Naive B cell (primary cell): ENCODE data around the gene PIK3R1. TPM values are rescaled to one million over a fixed set of nuclear protein-coding genes. Genes with fewer than 3 reads are reported as not detected.

Experiments used
- ATAC-seq, 2 donors: fragments of 150-1000 bp; cut with Tn5 transposase; 2 replicates each; pipeline ENCODE4 v1.10.0; 2021; ENCODE audit warnings: low read depth in 2 of 2, mild to moderate bottlenecking in 2 of 2, moderate library complexity in 2 of 2
- DNase-seq: peaks from one replicate; pipeline ENCODE4 v3.0.0; 2022
- H3K27ac Mint-ChIP-seq, 6 donors: one replicate each; pipeline ENCODE4 v1.8.0; 2020 to 2022; ENCODE audit warnings: mild to moderate bottlenecking in 6 of 6, mixed read lengths in 6 of 6, moderate library complexity in 5 of 6, inconsistent platforms in 2 of 6
- H3K27me3 Mint-ChIP-seq, 3 donors: one replicate each; pipeline ENCODE4 v1.8.0; 2021 to 2022; ENCODE audit warnings: mixed read lengths in 3 of 3, mild to moderate bottlenecking in 1 of 3
- H3K36me3 Mint-ChIP-seq, 2 donors: one replicate each; pipeline ENCODE4 v1.8.0; 2020 to 2022; ENCODE audit warnings: mixed read lengths in 2 of 2, inconsistent platforms in 1 of 2, mild to moderate bottlenecking in 1 of 2
- H3K4me1 Mint-ChIP-seq, 3 donors: one replicate each; pipeline ENCODE4 v1.8.0; 2020 to 2022; ENCODE audit warnings: mixed read lengths in 3 of 3, inconsistent platforms in 1 of 3, mild to moderate bottlenecking in 1 of 3, moderate library complexity in 1 of 3
- H3K4me3 Mint-ChIP-seq, 8 donors: one replicate each; pipeline ENCODE4 v1.8.0; 2020 to 2022; ENCODE audit warnings: mild to moderate bottlenecking in 8 of 8, mixed read lengths in 8 of 8, moderate library complexity in 8 of 8, inconsistent platforms in 2 of 8
- H3K9me3 Mint-ChIP-seq, 7 donors: one replicate each; pipeline ENCODE4 v1.8.0; 2020 to 2022; ENCODE audit warnings: mixed read lengths in 7 of 7, mild to moderate bottlenecking in 5 of 7, inconsistent platforms in 2 of 7, moderate library complexity in 1 of 7
- polyA plus RNA-seq, 6 donors: library from polyadenylated mRNA; unstranded; fragments of 300-500 nt; fragmentation: Illumina TruSeq; gene quantifications; one replicate each; pipeline ENCODE4 v1.2.3, GENCODE V29; 2021; ENCODE audit warnings: low read depth in 6 of 6

PIK3R1 gene
- polyA plus RNA-seq, 6 donors from 2014 or later: 31.2 to 49.2 (median 39.3) TPM

- H3K9me3 Mint-ChIP-seq: no peaks in the 10 kb centered on the region
- ATAC-seq: no peak
- H3K27me3 Mint-ChIP-seq: no peaks in the 10 kb centered on the region
- H3K36me3 Mint-ChIP-seq: peaks cover 26 to 28% of the 10 kb centered on the region in 2 donors
- H3K27ac Mint-ChIP-seq: peak overlapping the region in 3 of 6 donors; percentile 32 to 81 (median 49)
- no peak for DNase-seq
- no peak overlapping the region for H3K4me3 Mint-ChIP-seq
- peaks cover 20 to 25% (median 20%) of the 10 kb centered on the region in 3 donors for H3K4me1 Mint-ChIP-seq
Measured at GRCh38 chr5:68274847-68275651, 59.5 kb downstream of the PIK3R1 start.

- peaks cover 5 to 20% (median 16%) of the 10 kb centered on the region in 3 donors for H3K4me1 Mint-ChIP-seq
Measured at GRCh38 chr5:68276740-68277139, 61.2 kb downstream of the PIK3R1 start.

GRCh38 chr5:68277431-68277830 lies 61.9 kb downstream of the PIK3R1 start:
- Mint-ChIP-seq H3K27ac (peak overlapping the region in 3 of 6 donors; percentile 9 to 74 (median 58)), H3K36me3 (peaks cover 34 to 44% of the 10 kb centered on the region in 2 donors), H3K27me3 (no peaks in the 10 kb centered on the region), H3K9me3 (no peaks in the 10 kb centered on the region), H3K4me1 (peaks cover 5 to 18% (median 15%) of the 10 kb centered on the region in 3 donors), H3K4me3 (no peak overlapping the region)
- ATAC-seq (no peak), DNase-seq (no peak)

More at GRCh38 chr5:68276740-68277139, 61.2 kb downstream of the PIK3R1 start:
- H3K27me3 Mint-ChIP-seq: no peaks in the 10 kb centered on the region
- no peak for DNase-seq
- no peak overlapping the region for H3K4me3 Mint-ChIP-seq
- H3K27ac Mint-ChIP-seq: peak overlapping the region in 1 of 6 donors; percentile 30
- H3K36me3 Mint-ChIP-seq: peaks cover 29 to 38% of the 10 kb centered on the region in 2 donors
- H3K9me3 Mint-ChIP-seq: no peaks in the 10 kb centered on the region
- ATAC-seq: no peak

- Mint-ChIP-seq H3K4me1 (peaks cover 12 to 15% (median 13%) of the 10 kb centered on the region in 3 donors), H3K4me3 (no peak overlapping the region), H3K27ac (peak overlapping the region in 1 of 6 donors; percentile 20), H3K27me3 (no peaks in the 10 kb centered on the region), H3K36me3 (peaks cover 24 to 30% of the 10 kb centered on the region in 2 donors), H3K9me3 (no peaks in the 10 kb centered on the region)
- ATAC-seq (no peak), DNase-seq (no peak)
Measured at GRCh38 chr5:68279984-68280383, 64.4 kb downstream of the PIK3R1 start.

DNA sequence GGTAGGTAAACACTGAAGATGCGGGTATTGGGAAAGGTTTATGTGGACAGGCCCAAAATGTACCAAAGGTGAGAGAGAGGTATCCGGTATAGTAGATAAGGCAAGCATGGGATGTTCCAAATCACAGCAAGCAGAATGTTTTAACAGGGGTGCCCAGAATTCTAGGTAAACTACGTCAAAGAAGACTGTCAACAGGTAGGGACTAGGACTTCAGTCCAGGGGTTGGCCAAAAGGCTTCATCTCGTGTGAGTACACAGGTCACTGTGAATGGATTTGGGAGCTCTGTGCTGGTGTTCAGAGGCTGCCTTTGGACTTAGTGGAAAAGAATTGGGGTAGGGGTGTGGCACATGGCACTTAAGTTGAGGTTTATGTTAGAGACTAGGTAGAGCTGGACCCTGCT lies 66.4 kb downstream of the PIK3R1 start:
- DNase-seq (no peak), ATAC-seq (no peak)
- Mint-ChIP-seq H3K4me1 (peaks cover 27 to 30% (median 29%) of the 10 kb centered on the region in 3 donors), H3K36me3 (peaks cover 19 to 23% of the 10 kb centered on the region in 2 donors), H3K9me3 (no peaks in the 10 kb centered on the region), H3K27me3 (no peaks in the 10 kb centered on the region), H3K4me3 (no peak overlapping the region), H3K27ac (peak overlapping the region; percentile 16 to 93 (median 59))

DNA sequence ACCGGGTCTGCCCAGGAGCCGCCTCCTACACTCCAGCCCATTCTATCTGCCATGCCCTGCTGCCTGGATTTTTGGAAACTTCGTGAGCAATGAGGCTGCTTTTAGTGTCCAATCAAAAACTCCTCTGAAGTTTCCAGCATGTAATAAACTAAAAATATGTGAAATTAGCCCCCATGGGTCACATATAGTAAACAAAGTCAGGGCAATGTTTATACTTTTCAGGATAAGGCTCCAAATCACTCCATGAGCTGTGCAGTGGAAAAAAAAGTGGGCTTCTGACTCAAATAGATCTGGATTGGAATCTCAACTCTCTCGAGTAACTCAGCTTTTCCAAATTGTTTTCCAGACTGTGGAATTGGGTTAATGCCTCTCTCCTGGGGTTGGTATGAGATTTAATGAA lies 68.2 kb downstream of the PIK3R1 start:
- peaks cover 8 to 21% of the 10 kb centered on the region in 2 donors for H3K36me3 Mint-ChIP-seq
- H3K27ac Mint-ChIP-seq: peak overlapping the region in 4 of 6 donors; percentile 59 to 79 (median 77)
- no peak for DNase-seq
- ATAC-seq: no peak
- H3K4me1 Mint-ChIP-seq: peaks cover 30 to 44% (median 39%) of the 10 kb centered on the region in 3 donors
- no peak overlapping the region for H3K4me3 Mint-ChIP-seq
- H3K27me3 Mint-ChIP-seq: no peaks in the 10 kb centered on the region
- H3K9me3 Mint-ChIP-seq: no peaks in the 10 kb centered on the region

- peak overlapping the region in 3 of 8 donors; percentile 2 to 90 (median 45) for H3K4me3 Mint-ChIP-seq
- peak; percentile 49 to 68 for ATAC-seq
Measured at GRCh38 chr5:68285075-68285840, 69.7 kb downstream of the PIK3R1 start.

GRCh38 chr5:68285851-68286611 lies 70.5 kb downstream of the PIK3R1 start:
- peaks cover 36 to 53% (median 41%) of the 10 kb centered on the region in 3 donors for H3K4me1 Mint-ChIP-seq
- no peaks in the 10 kb centered on the region for H3K9me3 Mint-ChIP-seq
- DNase-seq (peak; percentile 49), ATAC-seq (no peak)
- peaks cover 8 to 12% of the 10 kb centered on the region in 2 donors for H3K36me3 Mint-ChIP-seq
- no peaks in the 10 kb centered on the region for H3K27me3 Mint-ChIP-seq
- peak overlapping the region in 5 of 6 donors; percentile 15 to 92 (median 69) for H3K27ac Mint-ChIP-seq
- H3K4me3 Mint-ChIP-seq: peak overlapping the region in 3 of 8 donors; percentile 32 to 90 (median 45)

More at GRCh38 chr5:68285075-68285840, 69.7 kb downstream of the PIK3R1 start:
- H3K36me3 Mint-ChIP-seq: peaks cover 8 to 15% of the 10 kb centered on the region in 2 donors
- H3K4me1 Mint-ChIP-seq: peaks cover 34 to 50% (median 41%) of the 10 kb centered on the region in 3 donors
- peak overlapping the region; percentile 15 to 92 (median 65) for H3K27ac Mint-ChIP-seq
- H3K9me3 Mint-ChIP-seq: no peaks in the 10 kb centered on the region
- DNase-seq: peak; percentile 12
- no peaks in the 10 kb centered on the region for H3K27me3 Mint-ChIP-seq

- H3K27ac Mint-ChIP-seq: peak overlapping the region in 1 of 6 donors; percentile 92
- peaks cover 7 to 8% of the 10 kb centered on the region in 2 donors for H3K36me3 Mint-ChIP-seq
- H3K4me1 Mint-ChIP-seq: peaks cover 37 to 53% (median 41%) of the 10 kb centered on the region in 3 donors
- DNase-seq (no peak), ATAC-seq (no peak)
- H3K27me3 Mint-ChIP-seq: no peaks in the 10 kb centered on the region
- no peaks in the 10 kb centered on the region for H3K9me3 Mint-ChIP-seq
- peak overlapping the region in 3 of 8 donors; percentile 32 to 94 (median 90) for H3K4me3 Mint-ChIP-seq
Measured at GRCh38 chr5:68286612-68286912, 71.0 kb downstream of the PIK3R1 start.

- Mint-ChIP-seq H3K9me3 (no peaks in the 10 kb centered on the region), H3K27me3 (no peaks in the 10 kb centered on the region), H3K36me3 (peaks cover 5 to 6% of the 10 kb centered on the region in 2 donors), H3K4me1 (peaks cover 37 to 53% (median 41%) of the 10 kb centered on the region in 3 donors), H3K27ac (peak overlapping the region in 5 of 6 donors; percentile 67 to 94 (median 82)), H3K4me3 (peak overlapping the region; percentile 85 to 98 (median 92))
- DNase-seq: peak; percentile 11
- no peak for ATAC-seq
Measured at GRCh38 chr5:68287631-68287975, 72.0 kb downstream of the PIK3R1 start.

DNA sequence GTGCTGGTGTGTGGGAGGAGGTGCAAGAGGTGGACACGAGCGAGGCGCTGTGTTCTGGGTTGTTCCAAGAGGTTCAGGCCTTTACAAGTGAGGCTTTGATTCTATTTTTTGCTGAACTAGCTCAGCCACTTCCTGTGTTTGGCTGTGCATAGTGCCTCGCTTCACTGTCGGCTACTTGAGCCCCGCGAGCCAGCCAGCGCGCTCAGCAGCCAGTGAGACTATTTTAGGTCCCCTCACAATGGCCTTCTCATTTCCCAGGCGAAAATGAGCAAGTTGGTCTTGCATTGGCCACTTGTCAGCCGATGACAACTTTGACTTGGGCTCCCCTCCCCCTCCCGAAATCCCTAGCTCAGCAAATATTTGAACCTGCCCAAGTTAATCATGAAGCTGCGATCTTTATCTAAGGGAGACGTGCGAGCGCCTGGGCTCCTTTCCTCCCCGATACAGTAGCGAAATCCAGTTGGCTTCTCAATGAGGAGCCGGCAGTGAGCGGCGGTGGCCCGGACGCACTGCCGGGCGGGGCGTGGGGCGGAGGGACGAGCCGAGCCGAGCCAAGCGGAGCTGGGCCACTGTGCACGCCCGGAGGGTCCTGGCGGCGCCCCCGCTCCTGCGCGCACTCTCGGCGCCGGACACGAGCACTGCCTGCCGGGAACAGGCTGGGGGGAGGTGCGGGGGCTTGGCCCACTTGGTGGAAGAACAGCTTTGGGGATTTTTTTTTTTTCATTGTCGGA lies 72.6 kb downstream of the PIK3R1 start:
- DNase-seq: peak; percentile 39
- no peaks in the 10 kb centered on the region for H3K9me3 Mint-ChIP-seq
- peaks cover 6 to 7% of the 10 kb centered on the region in 2 donors for H3K36me3 Mint-ChIP-seq
- H3K4me3 Mint-ChIP-seq: peak overlapping the region; percentile 85 to 98 (median 92)
- no peaks in the 10 kb centered on the region for H3K27me3 Mint-ChIP-seq
- peaks cover 37 to 53% (median 41%) of the 10 kb centered on the region in 3 donors for H3K4me1 Mint-ChIP-seq
- peak; percentile 69 to 70 for ATAC-seq
- H3K27ac Mint-ChIP-seq: peak overlapping the region; percentile 67 to 94 (median 85)

DNA sequence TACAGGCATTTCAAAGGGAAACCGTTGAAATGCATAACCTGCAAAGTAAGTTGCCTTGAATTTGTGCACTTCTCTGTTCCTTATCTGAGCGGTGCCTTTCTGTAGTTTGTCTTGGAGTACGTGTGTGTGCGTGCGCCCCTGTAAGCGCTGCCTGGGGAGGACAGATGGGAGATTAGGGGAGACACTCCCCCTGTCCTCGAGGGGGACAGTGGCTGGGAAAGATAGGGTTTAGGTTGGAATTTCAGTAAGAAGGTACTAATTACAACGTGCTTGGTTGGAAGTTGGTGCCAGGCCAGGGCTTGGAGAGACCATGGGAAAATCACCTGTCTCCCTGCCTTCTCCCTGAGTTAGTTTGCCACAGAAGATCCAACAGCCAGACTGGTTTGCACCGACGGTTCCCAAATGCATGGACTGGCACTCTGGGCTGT lies 73.2 kb downstream of the PIK3R1 start:
- Mint-ChIP-seq H3K9me3 (no peaks in the 10 kb centered on the region), H3K36me3 (peaks cover 6 to 11% of the 10 kb centered on the region in 2 donors), H3K27me3 (no peaks in the 10 kb centered on the region), H3K27ac (peak overlapping the region in 4 of 6 donors; percentile 62 to 88 (median 74)), H3K4me3 (peak overlapping the region; percentile 85 to 98 (median 92)), H3K4me1 (peaks cover 37 to 53% (median 41%) of the 10 kb centered on the region in 3 donors)
- ATAC-seq: peak; percentile 27 to 32
- DNase-seq: no peak
